KMS-11 (cell line): ENCODE results near the gene VGLL3.

ENCODE experiments used
- H2AFZ ChIP-seq: fragments of 200-600 bp; sonication (generic); 2 replicates; pipeline ENCODE4 v1.6.1; 2016; ENCODE audit warnings: antibody characterized with exemption, mixed run types, low read depth
- H3K27ac ChIP-seq: fragments of 200-600 bp; sonication (generic); 2 replicates; pipeline ENCODE4 v1.6.1; 2016; ENCODE audit warnings: mild to moderate bottlenecking, mixed run types
- H3K27me3 ChIP-seq: fragments of 200-600 bp; sonication (generic); 2 replicates; pipeline ENCODE4 v1.6.1; 2017; ENCODE audit warnings: mild to moderate bottlenecking, low read depth, mixed run types, moderate library complexity; ENCODE audit not compliant: insufficient read depth
- H3K36me3 ChIP-seq: fragments of 200-600 bp; sonication (generic); 2 replicates; pipeline ENCODE4 v1.6.1; 2017; ENCODE audit warnings: mild to moderate bottlenecking, mixed run types; ENCODE audit not compliant: insufficient read depth
- H3K4me1 ChIP-seq: fragments of 200-600 bp; sonication (generic); 2 replicates; pipeline ENCODE4 v1.6.1; 2016; ENCODE audit warnings: mild to moderate bottlenecking, low read depth, mixed run types; ENCODE audit not compliant: poor library complexity, severe bottlenecking
- H3K4me2 ChIP-seq: fragments of 200-600 bp; sonication (generic); 2 replicates; pipeline ENCODE4 v1.7.0; 2016; ENCODE audit warnings: mild to moderate bottlenecking, mixed run types
- H3K4me3 ChIP-seq: fragments of 200-600 bp; sonication (generic); IDR thresholded peaks from 2 replicates; pipeline ENCODE4 v1.6.1; 2017; ENCODE audit warnings: low read depth, low read length, mixed read lengths; ENCODE audit not compliant: insufficient read depth
- H3K79me2 ChIP-seq: fragments of 200-600 bp; sonication (generic); 2 replicates; pipeline ENCODE4 v1.6.1; 2016; ENCODE audit warnings: low read depth, mixed run types; ENCODE audit not compliant: insufficient read depth
- H3K9ac ChIP-seq: fragments of 200-600 bp; sonication (generic); 2 replicates; pipeline ENCODE4 v1.6.1; 2016; ENCODE audit warnings: mild to moderate bottlenecking, mixed run types
- H4K20me1 ChIP-seq: fragments of 200-600 bp; sonication (generic); 2 replicates; pipeline ENCODE4 v1.6.1; 2016; ENCODE audit warnings: mild to moderate bottlenecking, mixed run types; ENCODE audit not compliant: insufficient read depth
- CTCF ChIP-seq: fragments of 200-600 bp; sonication (generic); conservative IDR thresholded peaks from 2 replicates; pipeline ENCODE4 v1.6.1; 2017; ENCODE audit warnings: low read depth, mild to moderate bottlenecking, antibody characterized with exemption, low read length, moderate library complexity, mixed read lengths

Gene VGLL3

GRCh38 chr3:86958534-86958933 is 32.4 kb downstream of the VGLL3 start:
- no peak overlapping the region for H3K4me2 ChIP-seq
- no peaks in the 10 kb centered on the region for H3K36me3 ChIP-seq
- no peak for TF ChIP-seq CTCF

GRCh38 chr3:86954747-86955146 is 36.2 kb downstream of the VGLL3 start:
- no peak overlapping the region for H3K4me3 ChIP-seq
- no peak overlapping the region for H2AFZ ChIP-seq
- H3K4me1 ChIP-seq, result no peaks in the 10 kb centered on the region
- no peak for TF ChIP-seq CTCF
- H3K36me3 ChIP-seq, result no peaks in the 10 kb centered on the region
- H3K27me3 ChIP-seq, result no peaks in the 10 kb centered on the region
- H4K20me1 ChIP-seq, result no peaks in the 10 kb centered on the region
- H3K9ac ChIP-seq, result no peak overlapping the region
- H3K27ac ChIP-seq, result no peak overlapping the region
- H3K4me2 ChIP-seq, result no peak overlapping the region
- H3K79me2 ChIP-seq, result no peaks in the 10 kb centered on the region

More at GRCh38 chr3:86958534-86958933, 32.4 kb downstream of the VGLL3 start:
- Histone ChIP-seq H3K27ac (no peak overlapping the region), H3K9ac (no peak overlapping the region), H3K79me2 (no peaks in the 10 kb centered on the region), H3K4me3 (no peak overlapping the region), H3K4me1 (no peaks in the 10 kb centered on the region), H2AFZ (no peak overlapping the region), H3K27me3 (no peaks in the 10 kb centered on the region), H4K20me1 (no peaks in the 10 kb centered on the region)

GRCh38 chr3:86954226-86954625 is 36.7 kb downstream of the VGLL3 start:
- Histone ChIP-seq H3K79me2 (no peaks in the 10 kb centered on the region), H3K36me3 (no peaks in the 10 kb centered on the region), H4K20me1 (no peaks in the 10 kb centered on the region), H3K9ac (no peak overlapping the region), H3K4me3 (no peak overlapping the region), H3K27me3 (no peaks in the 10 kb centered on the region), H2AFZ (no peak overlapping the region), H3K27ac (no peak overlapping the region), H3K4me1 (no peaks in the 10 kb centered on the region), H3K4me2 (no peak overlapping the region)
- TF ChIP-seq CTCF, result no peak

GRCh38 chr3:86951322-86951721 is 39.6 kb downstream of the VGLL3 start:
- H3K36me3 ChIP-seq, result no peaks in the 10 kb centered on the region
- H3K4me3 ChIP-seq, result no peak overlapping the region
- TF ChIP-seq CTCF, result no peak
- no peaks in the 10 kb centered on the region for H3K4me1 ChIP-seq
- H3K9ac ChIP-seq, result no peak overlapping the region
- H2AFZ ChIP-seq, result no peak overlapping the region
- no peaks in the 10 kb centered on the region for H3K27me3 ChIP-seq
- no peak overlapping the region for H3K4me2 ChIP-seq
- H3K27ac ChIP-seq, result no peak overlapping the region
- H3K79me2 ChIP-seq, result no peaks in the 10 kb centered on the region
- no peaks in the 10 kb centered on the region for H4K20me1 ChIP-seq
